Choroid plexus epithelial cell (primary cell): Measurements from ENCODE around the gene NSD1.

Source experiments
- DNase-seq: peaks from one replicate; pipeline ENCODE4 v3.0.0-alpha.2; 2010; ENCODE audit warnings: low read depth
- H3K4me3 ChIP-seq: 2 replicates; pipeline ENCODE4 v1.5.1; 2011; ENCODE audit warnings: low read depth, mild to moderate bottlenecking, control low read depth, low read length, moderate library complexity
- CTCF ChIP-seq: conservative IDR thresholded peaks from 2 replicates; pipeline ENCODE4 v1.5.1; 2011; ENCODE audit warnings: low read depth, mild to moderate bottlenecking, control low read depth, inconsistent platforms, low read length, moderate library complexity

Gene NSD1

GRCh38 chr5:177099422-177100093 is 34.0 kb upstream of the NSD1 start:
- H3K4me3 ChIP-seq, result no peak overlapping the region
- no peak for TF ChIP-seq CTCF
- DNase-seq, result no peak

- H3K4me3 ChIP-seq, result no peak overlapping the region
- TF ChIP-seq CTCF, result no peak
- no peak for DNase-seq
These were observed 32.9 kb upstream of the NSD1 start for GRCh38 chr5:177100714-177101121.

- TF ChIP-seq CTCF, result no peak
- peak; percentile 46 for DNase-seq
- H3K4me3 ChIP-seq, result no peak overlapping the region
These were observed 29.9 kb upstream of the NSD1 start for GRCh38 chr5:177103523-177104253.

GRCh38 chr5:177105691-177106476 is 27.7 kb upstream of the NSD1 start:
- DNase-seq, result no peak
- H3K4me3 ChIP-seq, result no peak overlapping the region
- no peak for TF ChIP-seq CTCF

- DNase-seq, result no peak
- TF ChIP-seq CTCF, result no peak
- H3K4me3 ChIP-seq, result no peak overlapping the region
These were observed 26.4 kb upstream of the NSD1 start for GRCh38 chr5:177107159-177107558.

- TF ChIP-seq CTCF, result no peak
- no peak overlapping the region for H3K4me3 ChIP-seq
- DNase-seq, result no peak
These were observed 23.8 kb upstream of the NSD1 start for GRCh38 chr5:177109810-177110209.
